CD4-positive, alpha-beta T cell treated with Interleukin-15 for 1 hour (primary cell): ENCODE data around the gene RGS4.

Source experiments
- DNase-seq: peaks from one replicate; pipeline ENCODE4 v3.0.0-alpha.2; 2020

RGS4 gene

DNA sequence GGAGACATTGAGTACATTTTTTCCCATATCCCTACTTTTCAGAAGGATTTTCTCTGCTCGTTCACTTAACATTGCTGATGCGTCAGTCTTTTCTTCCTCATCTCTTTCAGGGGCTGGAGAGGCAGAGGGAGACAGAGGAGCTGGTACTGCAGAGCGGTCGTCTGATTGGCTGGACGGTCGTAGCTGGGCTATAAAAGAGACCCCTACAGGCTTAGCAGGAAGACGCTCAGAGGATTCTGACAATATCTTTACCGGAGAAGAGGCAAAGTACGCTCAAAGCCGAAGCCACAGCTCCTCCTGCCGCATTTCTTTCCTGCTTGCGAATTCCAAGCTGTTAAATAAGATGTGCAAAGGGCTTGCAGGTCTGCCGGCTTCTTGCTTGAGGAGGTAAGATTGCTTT lies at the start of gene RGS4:
Gene RGS4, plus strand, starts transcription at position 220 of the 400 bp plus-strand sequence. Its CDS starts 124 bp downstream, at position 344.
- no peak for DNase-seq

DNA sequence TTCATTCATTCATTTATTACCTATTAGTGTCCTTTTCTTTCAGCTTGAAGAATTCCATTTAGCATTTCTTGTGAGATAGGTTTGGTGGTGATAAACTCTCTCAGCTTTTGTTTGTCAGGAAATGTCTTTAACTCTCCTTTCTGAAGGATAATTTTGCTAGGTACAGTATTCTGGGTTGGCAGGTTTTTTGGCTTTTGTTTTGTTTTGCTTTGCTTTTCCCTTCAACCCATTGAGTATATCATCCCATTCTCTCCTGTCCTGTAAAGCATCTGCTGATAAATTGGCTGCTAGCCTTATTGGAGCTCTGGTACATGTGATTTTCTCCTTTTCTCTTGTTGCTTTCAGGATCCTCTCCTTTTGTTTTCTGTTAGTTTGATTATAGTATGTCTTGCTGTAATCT lies 47.0 kb upstream of the RGS4 start:
- DNase-seq = no peak

DNA sequence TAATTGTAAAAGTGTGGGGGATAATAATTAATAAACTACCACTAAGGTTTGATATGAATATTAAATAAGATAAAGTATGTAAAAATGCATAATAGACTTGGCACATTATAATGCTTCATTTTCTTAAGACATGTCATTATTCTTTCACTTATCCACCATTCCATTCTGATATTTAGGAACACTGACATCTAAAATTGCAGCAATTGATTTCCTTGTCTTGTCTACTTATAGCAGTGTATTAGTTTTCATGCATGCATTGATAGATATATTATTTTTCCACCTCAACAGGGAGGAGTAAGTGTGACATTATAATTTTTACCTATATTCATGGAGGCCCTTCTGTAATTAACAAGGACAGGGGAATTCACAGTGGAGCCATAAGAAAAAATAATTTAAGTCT lies 41.6 kb upstream of the RGS4 start:
- no peak for DNase-seq

DNA sequence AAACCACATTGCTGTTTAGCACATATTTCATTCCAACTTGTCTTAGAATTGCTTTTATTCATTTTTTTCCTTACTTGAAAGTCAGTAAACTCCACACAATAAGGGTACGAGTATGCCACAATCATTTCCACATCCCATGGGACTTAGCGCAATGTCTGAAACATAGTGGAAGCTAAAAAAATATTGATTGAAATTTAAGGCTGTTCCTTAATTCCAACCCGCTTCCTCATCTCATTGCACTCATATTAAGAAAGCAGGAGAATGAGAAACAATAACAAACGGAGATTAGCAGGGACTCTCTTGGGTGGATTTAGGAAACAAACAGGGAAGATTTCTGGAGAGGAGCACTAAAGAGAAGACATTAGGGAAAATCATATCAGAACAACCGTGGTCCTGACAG lies 39.3 kb upstream of the RGS4 start:
- no peak for DNase-seq

DNA sequence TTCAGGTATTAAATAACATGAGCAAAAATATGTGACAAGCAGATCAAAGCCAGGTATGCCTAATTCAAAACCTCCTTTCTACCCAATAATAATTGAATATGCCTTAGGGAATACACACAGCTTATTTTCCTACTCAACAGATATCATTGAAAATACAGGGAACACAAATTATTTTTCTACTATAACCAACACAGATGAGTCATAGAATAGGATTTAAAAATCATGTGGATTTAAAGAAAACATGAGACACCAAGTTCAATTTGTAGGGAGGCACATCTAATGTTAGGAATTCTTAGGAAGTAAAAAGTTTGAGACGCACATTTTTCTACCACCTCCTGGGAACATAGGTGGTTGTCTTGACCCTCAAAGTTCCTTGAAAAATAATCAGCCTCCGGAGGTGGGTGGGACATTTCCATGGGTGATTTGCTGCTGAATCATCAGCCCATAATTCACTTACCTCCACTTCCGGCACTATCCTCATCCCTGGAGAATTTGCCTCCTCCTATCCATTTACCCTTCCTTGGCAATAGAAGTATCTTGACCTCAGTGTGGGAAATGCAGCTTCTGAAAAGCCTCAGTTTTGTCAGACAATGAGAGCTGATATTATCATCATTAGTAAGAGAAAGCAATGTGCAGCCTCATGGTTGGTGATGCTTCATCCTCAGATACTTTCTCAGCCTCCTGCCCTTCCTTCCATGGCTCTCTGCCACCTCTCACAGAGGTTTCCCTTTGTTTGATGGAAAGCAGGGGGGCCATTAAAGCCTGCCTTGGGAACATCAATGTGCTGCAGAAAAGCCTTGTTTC lies 33.5 kb upstream of the RGS4 start:
- DNase-seq = no peak

DNA sequence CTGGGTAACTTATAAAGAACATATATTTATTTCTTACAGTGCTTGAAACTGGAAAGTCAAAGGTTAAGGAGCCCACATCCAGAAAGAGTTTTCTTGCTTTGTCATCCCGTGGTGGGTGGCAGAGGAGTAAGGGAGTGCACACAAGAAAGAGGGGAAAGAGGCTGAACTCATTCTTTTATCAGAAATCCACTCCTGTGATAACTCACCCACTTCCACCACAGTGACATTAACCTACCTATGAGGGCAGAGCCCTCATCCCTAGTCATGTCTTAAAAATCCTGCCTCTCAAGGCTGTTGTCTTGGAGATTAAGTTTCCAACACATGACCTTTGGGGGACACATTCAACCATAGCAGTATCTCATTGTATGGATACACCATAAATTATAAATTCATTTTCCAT lies 32.5 kb upstream of the RGS4 start:
- DNase-seq = no peak

DNA sequence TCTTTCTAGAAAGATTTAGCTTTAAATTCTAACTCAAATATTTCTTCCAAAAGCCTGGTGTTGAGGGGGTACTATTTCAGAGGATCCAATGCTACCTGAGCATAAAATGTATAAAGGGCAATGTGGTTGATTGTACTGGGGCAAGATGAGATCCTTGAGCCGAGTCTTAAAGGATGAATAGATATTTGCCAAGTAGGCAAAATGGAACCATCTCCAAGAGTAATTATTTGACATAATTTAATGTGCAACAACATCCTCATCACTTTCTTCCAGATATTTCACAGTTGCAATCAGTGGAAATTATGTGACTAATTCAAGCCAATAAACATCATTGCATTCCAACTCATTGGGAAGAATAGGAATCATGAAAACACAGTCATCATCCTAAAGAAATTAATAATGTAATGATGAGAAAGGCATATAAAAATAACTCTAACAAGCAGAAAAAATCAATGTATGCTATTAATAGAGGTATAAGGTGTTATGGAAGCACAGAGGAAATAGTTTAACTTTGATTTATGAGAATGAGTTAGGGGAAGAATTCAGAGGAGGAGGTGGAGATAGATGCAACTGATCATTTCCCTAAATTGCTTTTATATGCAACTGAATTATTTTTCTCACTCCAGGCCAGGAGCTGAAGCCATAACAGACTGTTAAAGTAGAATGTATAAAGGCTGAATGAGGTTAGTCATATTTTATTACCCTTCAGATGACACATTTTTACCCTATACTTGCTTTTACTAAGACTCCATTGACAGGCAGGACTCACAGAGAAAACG lies 30.0 kb upstream of the RGS4 start:
- no peak for DNase-seq

DNA sequence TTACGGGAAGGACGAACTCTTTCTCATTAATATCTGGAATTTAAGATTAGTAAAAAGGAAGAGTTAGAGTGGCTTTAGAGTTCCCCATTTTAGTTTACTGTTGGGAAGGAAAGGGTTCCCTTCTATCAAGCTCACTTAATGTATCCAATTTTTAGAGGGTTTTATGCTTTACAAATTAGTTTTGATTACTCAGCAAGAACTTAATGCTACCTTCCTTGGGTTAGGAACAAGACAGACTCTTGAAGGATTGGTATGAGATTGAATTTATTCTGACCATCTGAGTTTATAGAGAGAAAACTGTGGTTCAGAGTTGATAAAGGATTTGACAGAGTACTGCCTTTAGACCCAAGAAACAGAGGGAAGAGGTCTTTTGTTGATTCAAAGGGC lies 29.5 kb upstream of the RGS4 start:
- DNase-seq = no peak

DNA sequence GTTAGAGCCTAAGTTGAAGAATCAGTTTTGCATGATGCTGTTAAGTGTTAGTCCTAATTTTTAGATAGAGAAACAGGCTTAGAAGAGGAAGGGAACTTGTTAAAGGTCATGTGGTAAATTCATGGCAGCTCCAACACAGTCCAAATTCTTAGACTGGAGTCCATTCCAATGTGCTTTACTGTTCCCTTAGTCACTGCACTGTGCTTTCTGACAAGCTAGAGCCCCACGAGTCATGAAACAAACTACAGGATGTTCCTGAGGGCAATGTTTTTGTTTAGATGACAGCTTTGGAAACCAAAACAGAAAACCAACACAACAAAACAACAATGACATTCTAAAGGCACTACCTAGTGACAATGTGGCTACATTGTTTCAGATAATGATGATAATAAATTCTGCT lies 23.1 kb upstream of the RGS4 start:
- no peak for DNase-seq

DNA sequence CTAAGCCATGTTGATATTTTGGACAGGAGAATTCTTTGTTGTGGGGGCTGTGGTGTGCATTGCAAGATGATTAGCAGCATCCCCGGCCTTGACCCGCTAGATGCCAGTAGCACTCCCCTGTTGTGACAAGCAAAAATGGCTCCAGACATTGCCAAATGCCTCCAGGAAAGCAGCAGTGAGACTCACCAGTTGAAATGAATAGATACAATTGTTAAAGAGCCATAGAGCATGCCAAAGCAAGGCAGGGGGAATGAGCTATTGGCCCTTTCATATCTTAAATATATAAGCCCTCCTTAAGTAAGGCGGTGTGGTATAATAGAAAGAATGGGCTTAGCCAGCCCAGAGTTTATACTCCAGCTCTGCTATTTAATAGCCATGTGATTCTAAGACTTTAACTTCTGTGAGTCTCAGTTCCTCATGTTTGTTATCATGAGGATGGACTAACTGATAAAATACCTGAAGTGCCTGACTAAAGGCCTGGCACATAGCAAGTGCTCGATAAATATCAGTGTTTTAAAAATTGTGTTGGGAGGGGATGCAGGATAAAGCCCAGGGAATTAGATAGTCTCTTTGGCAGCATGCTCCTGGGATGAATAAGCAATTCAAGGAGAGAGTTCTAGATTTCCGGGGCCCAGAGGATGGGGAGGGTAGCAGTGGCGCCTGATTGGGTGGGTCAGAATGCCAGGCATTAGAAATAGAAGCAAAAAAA lies 21.1 kb upstream of the RGS4 start:
- no peak for DNase-seq

DNA sequence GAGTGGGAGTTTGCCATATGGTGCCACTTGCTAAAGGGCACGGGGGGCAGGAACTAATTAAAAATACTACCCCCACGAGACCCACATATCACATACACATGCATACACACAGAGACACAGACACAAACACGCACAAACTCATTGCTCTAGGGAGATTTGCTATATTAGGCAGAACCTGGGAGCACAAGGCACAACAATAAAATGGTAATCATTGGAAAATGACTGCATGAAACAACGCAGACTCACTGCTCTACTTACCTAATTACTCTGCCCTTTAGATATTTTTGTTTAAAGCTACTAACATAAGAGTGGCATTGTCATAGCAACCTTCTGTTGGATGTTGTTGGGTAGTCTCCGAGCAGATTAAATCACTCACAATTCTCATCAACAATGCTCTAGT lies 20.3 kb upstream of the RGS4 start:
- DNase-seq = no peak

DNA sequence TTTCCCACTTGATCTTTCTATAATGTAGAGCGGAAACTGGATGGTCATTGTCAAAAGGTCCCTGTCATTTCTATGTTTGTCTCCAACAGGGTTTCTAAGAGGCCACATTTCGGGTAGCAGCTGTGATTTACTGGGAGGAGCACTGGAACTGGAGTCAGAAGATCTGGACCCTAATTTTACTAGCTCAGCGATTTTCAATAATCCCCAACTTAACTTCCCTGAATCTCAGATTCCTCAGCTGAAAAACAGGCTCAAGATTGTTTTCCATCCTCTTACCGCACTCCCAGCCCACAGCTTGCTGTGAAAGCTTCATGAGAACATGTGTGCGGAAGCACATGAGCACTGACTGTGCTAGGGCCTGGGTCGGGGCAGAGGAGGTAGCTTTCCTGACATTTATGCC lies 19.9 kb upstream of the RGS4 start:
- no peak for DNase-seq

DNA sequence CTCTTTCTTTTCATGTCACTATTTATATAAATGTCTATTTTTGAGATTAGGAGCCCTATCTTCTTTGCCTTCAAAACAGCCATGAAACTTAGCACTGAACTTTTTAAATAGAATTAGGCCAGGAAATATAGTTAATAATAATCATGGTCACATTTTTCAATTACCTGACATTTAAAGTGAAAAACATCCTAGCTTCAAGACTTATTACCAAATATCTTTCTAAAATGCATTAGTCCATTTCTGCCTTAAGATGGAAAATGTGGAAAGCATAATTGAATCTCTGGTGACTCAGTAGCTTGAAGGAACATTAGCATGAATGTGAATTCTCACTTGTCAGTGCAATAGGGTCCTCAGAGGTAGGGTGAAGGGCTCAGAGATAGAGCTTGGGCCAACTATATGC lies 18.7 kb upstream of the RGS4 start:
- no peak for DNase-seq

DNA sequence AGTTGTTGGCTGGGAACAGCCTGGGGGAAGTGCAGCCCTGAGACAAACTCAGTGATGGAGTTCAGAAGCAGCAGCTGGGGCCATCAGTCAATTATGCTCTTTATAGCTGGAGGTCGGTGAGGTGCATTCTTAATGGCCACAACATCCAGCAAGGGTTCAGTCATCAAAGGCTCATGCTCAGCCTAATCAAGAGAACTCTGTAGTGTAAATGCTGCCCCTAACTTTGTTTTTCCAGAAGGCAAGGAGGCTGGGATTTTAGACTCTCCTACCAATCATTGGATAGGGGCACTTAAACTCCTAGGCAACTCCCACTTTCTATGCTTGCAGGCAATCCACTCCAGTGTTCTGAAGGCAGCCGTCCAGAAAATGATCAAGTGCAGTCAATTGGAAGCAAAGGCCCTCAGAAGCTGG lies 15.0 kb upstream of the RGS4 start:
- no peak for DNase-seq

DNA sequence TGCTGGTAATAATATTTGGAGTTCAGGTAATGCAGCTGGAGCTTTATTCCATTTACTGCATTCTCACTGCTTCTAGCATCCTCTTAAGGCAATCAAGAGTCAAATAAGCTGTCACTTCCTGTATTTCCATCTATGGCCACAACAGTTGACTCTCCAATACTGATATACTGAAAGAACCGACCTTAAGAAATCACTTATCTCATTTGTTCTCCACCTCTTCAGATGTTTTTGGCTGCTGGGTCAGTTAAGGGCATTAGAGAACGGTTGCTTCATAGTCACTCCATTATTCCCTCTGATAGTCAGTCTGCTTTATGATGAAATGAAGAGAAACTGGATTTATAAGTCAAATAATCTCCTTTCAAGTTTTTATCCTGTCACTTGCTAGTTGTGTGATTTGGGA lies 14.2 kb upstream of the RGS4 start:
- DNase-seq = no peak

DNA sequence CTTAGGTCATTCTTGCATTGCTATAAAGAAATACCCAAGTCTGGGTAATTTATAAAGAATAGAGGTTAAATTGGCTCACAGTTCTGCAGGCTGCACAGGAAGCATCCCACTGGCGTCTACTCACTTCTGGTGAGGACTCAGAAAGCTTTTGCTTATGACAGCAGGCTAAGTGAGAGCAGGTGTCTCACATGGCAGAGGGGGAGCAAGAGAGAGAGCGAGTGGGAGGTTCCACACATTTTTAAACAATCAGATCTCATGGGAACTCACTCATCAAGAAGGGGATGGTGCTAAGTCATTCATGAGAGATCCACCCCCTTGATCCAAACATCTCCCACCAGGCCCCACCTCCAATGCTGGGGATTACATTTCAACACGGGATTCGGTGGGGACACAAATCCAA lies 13.6 kb upstream of the RGS4 start:
- no peak for DNase-seq

DNA sequence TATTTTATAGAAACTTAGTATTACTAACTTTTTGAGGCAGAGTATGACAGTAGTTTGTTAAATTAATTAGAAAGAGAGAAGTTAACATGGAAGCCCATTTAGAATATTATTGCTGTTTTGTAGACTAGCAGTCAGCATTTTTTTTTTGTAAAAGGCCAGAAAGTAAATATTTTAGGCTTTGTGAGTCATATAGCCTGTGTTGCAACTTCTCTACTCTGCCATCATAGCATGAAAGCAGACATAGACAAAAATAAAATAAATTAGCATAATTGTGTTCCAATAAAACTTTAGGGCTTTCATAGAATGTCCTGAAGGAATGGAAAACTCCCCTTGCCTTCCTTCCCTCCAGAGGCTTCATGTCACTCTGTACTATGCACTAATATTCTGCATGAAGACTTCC lies 12.3 kb upstream of the RGS4 start:
- DNase-seq = no peak

DNA sequence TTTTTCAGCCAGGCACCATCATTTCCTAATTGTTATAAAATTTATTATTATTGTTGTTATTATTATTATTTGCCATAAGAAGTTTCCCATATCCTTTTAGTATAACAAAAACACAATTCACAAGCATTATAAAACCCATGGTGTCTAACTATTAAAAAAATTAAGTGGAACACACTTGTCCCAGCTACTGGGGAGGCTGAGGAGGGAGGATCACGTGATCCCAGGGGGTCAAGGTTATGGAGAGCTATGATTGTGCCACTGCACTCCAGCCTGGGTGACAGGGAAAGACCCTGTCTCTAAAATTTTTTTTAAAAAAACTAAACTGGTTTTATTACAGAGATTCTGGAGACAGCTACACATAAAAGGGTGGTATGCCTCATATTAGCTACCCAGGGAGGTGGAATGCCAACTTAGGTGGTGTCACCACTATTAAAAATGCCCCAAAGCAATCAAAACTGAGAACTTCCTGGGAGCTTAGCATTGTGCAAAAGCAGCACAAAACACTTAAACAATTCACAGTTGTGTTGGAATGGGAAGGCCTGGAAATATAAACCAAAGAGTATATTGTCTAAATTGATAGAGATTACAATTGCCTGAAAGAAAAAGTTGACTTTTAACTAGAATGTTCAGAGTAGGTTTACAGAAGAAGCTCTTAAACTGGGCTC lies 8.7 kb upstream of the RGS4 start:
- no peak for DNase-seq

DNA sequence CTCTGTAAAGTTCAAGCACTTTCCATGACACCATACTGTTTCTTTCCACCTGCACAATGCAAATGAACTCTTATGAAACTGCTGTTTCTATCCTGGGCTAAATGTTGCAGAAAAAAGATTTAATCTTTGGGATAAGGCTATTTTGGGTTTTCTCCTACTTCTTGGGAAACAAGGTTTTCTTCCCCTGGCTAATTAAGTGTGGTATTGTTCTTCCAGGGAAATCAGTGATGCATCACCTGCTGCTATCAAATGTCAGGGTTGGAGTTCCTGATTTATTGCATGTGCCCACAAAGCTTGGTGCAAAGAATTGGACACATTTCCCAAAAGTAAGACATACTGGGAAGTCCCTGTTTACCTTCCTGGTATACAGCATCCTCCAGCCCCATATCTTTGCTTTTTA lies 6.0 kb upstream of the RGS4 start:
- no peak for DNase-seq

DNA sequence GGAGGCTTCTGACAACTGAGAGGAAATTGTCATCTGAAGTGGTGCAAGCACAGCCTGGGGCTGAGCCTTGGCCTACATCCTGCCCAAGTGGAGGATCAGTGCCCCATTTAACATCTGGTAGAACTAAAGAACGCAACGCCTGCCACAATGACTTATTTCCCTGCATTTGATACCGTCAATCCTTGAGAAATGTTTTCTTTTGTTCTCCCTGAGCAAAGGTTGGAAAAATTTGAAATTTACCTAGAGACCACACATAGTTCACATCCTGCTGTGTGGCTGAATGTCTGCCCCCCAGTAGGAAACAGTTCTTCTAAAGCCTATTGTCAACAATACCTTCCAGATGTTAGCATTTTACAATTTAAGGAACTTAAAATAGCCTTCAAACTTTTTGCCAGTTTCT lies 5.6 kb upstream of the RGS4 start:
- DNase-seq = no peak

DNA sequence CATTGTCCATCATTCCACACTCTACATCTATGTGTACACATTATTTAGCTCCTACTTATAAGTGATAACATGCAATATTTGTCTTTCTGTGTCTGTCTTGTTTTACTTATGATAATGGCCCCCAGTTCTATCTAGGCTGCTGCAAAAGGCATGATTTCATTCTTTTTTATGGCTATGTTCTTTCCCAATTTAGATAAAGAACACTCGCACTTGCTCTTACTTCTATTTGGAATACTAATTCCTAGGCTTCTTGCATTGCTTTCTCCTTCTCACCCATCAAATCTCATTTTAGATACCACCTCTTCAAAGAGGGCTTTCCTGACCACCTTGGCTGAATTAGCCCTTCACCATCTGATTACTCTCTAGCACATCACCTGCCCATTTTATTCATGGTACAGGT lies 3.0 kb upstream of the RGS4 start:
- no peak for DNase-seq

DNA sequence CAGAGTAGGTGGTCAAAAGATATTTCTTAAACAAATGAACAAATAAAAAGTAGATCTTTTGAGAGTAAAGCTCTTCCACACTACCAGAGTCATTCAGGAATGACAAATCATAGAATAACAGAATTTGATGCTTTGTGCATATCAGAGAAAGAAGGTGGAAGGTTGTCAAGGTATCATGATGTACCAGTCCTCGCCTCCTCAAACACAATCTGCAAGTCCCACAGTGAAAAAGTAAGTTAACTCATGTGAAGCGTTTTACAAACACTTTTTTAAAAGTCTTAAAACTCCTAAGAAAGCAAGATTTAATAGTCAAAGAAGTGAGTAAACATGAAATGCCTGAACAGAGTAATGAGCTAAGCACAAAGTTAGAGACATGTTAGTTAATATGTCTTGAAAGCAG lies 2.5 kb upstream of the RGS4 start:
- DNase-seq = no peak

DNA sequence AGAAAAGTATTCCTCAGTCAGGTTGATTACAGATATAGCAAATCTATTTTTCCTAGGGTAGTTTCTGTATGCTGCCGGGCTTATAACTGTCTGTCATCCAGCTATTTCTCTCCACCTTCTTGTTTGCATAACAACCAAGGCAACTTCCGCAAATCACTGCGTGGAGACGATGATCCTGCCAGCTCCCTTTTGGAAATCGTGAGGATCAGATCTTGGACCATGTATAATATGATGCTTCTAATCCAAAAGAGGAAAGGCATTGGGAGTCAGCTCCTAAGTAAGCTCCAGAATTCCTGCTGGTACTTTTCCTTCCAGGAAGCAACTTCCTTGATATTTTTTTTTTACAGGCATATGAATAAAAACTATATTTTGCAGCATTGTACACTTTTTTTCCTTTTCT lies 445 bp upstream of the RGS4 start:
- DNase-seq = no peak
